Stimulated activated CD4-positive, alpha-beta T cell treated with anti-CD3 and anti-CD28 coated beads, Interleukin-4, amount 100 ng/mL, for 4 hours (primary cell): ENCODE results near the gene GRID2.
"Not testable (repeated sequence)": the region's sequence is repeated elsewhere in the genome, so short reads cannot be mapped to it uniquely, and the experiment has no call there.

Source experiments
- DNase-seq, 2 experiments: peaks; one replicate each; pipeline ENCODE4 v3.0.0-alpha.2; 2020

GRID2 gene

GRCh38 chr4:93346840-93347239 is 1043.1 kb downstream of the GRID2 start:
- no peak for DNase-seq

- no peak for DNase-seq
Observed at GRCh38 chr4:93348896-93349295, 1045.1 kb downstream of the GRID2 start.

- no peak for DNase-seq
Observed at GRCh38 chr4:93351846-93352245, 1048.1 kb downstream of the GRID2 start.

GRCh38 chr4:93355411-93355810 is 1051.6 kb downstream of the GRID2 start:
- DNase-seq = no peak

- DNase-seq = no peak
Observed at GRCh38 chr4:93359586-93359985, 1055.8 kb downstream of the GRID2 start.

GRCh38 chr4:93366169-93366755 is 1062.5 kb downstream of the GRID2 start:
- DNase-seq = not testable (repeated sequence)

- DNase-seq = no peak
Observed at GRCh38 chr4:93368968-93369367, 1065.2 kb downstream of the GRID2 start.

- no peak for DNase-seq
Observed at GRCh38 chr4:93370256-93370655, 1066.5 kb downstream of the GRID2 start.

- no peak for DNase-seq
Observed at GRCh38 chr4:93373893-93374860, 1070.4 kb downstream of the GRID2 start.

GRCh38 chr4:93384241-93384640 is 1080.5 kb downstream of the GRID2 start:
- no peak for DNase-seq

GRCh38 chr4:93384887-93385286 is 1081.1 kb downstream of the GRID2 start:
- DNase-seq = no peak

- no peak for DNase-seq
Observed at GRCh38 chr4:93394545-93395081, 1090.8 kb downstream of the GRID2 start.

GRCh38 chr4:93396272-93396671 is 1092.5 kb downstream of the GRID2 start:
- DNase-seq = no peak

- DNase-seq = no peak
Observed at GRCh38 chr4:93403571-93403970, 1099.8 kb downstream of the GRID2 start.

GRCh38 chr4:93407493-93408275 is 1103.9 kb downstream of the GRID2 start:
- DNase-seq = no peak

GRCh38 chr4:93409035-93409434 is 1105.3 kb downstream of the GRID2 start:
- no peak for DNase-seq

GRCh38 chr4:93414041-93414550 is 1110.3 kb downstream of the GRID2 start:
- DNase-seq = no peak

- DNase-seq = no peak
Observed at GRCh38 chr4:93416344-93417128, 1112.8 kb downstream of the GRID2 start.

GRCh38 chr4:93431371-93431770 is 1127.6 kb downstream of the GRID2 start:
- DNase-seq = no peak

- no peak for DNase-seq
Observed at GRCh38 chr4:93433840-93434239, 1130.1 kb downstream of the GRID2 start.

- no peak for DNase-seq
Observed at GRCh38 chr4:93436000-93436626, 1132.3 kb downstream of the GRID2 start.

GRCh38 chr4:93437991-93438390 is 1134.2 kb downstream of the GRID2 start:
- DNase-seq = no peak
